CD14-positive monocyte (primary cell): Measurements from ENCODE around the gene SH3RF3. TPM values are rescaled to one million over a fixed set of nuclear protein-coding genes. Genes with fewer than 3 reads are reported as not detected.

Experiments used
- DNase-seq, 3 donors: peaks; one replicate each; pipeline ENCODE4 v3.0.0-alpha.2; 2011 to 2022
- H2AFZ ChIP-seq: 2 replicates; pipeline ENCODE4 v1.6.0; 2012; ENCODE audit warnings: mild to moderate bottlenecking, low read depth, low read length, inconsistent platforms; ENCODE audit not compliant: insufficient read depth, poor library complexity, severe bottlenecking
- H3K27ac ChIP-seq, 2 donors: 1 replicate in 1 of 2; 2 replicates in 1 of 2; pipeline ENCODE4 v1.5.1; 2012 to 2013; ENCODE audit warnings: low read length in 2 of 2, control low read depth in 1 of 2, inconsistent platforms in 1 of 2, low read depth in 1 of 2, mild to moderate bottlenecking in 1 of 2
- H3K27me3 ChIP-seq, 2 donors: one replicate each; pipeline versions ENCODE4 v1.6.0 to v1.6.1; 2011 to 2013; ENCODE audit warnings: low read length in 2 of 2; ENCODE audit not compliant: control insufficient read depth in 2 of 2, insufficient read depth in 2 of 2
- H3K36me3 ChIP-seq, 2 donors: replicated peaks in 1 of 2; 1 replicate in 1 of 2; 2 replicates in 1 of 2; pipeline versions ENCODE4 v1.5.1 to v1.6.1; 2012 to 2013; ENCODE audit warnings: low read length in 2 of 2, control low read depth in 1 of 2, inconsistent platforms in 1 of 2, mild to moderate bottlenecking in 1 of 2; ENCODE audit not compliant: insufficient read depth in 2 of 2, control insufficient read depth in 1 of 2
- H3K4me1 ChIP-seq, 2 donors: 1 replicate in 1 of 2; 2 replicates in 1 of 2; pipeline versions ENCODE4 v1.5.1 to v1.6.1; 2012 to 2013; ENCODE audit warnings: low read length in 2 of 2, control low read depth in 1 of 2, inconsistent platforms in 1 of 2, mild to moderate bottlenecking in 1 of 2, moderate library complexity in 1 of 2; ENCODE audit not compliant: insufficient read depth in 2 of 2, control insufficient read depth in 1 of 2
- H3K4me2 ChIP-seq: replicated peaks from 2 replicates; pipeline ENCODE3; 2012; ENCODE audit warnings: low read length, moderate library complexity, mild to moderate bottlenecking; ENCODE audit not compliant: poor library complexity, severe bottlenecking; ENCODE audit errors: extremely low read depth
- H3K4me3 ChIP-seq, 3 experiments: fragments of 200-600 bp in 1 of 3; sonication (generic) in 1 of 3; replicated peaks in 1 of 3; 1 replicate in 2 of 3; 2 replicates in 1 of 3; pipeline ENCODE4 v1.5.1; 2011 to 2013; ENCODE audit warnings: low read length in 3 of 3, mild to moderate bottlenecking in 3 of 3, control low read depth in 2 of 3, low read depth in 2 of 3, inconsistent platforms in 1 of 3, moderate library complexity in 1 of 3
- H3K79me2 ChIP-seq: 2 replicates; pipeline ENCODE4 v1.6.0; 2012; ENCODE audit warnings: mild to moderate bottlenecking, control low read depth, inconsistent platforms, low read length, moderate library complexity; ENCODE audit not compliant: insufficient read depth
- H3K9ac ChIP-seq: 2 replicates; pipeline ENCODE4 v1.6.0; 2017; ENCODE audit warnings: low read length, mild to moderate bottlenecking; ENCODE audit not compliant: insufficient read depth, poor library complexity, severe bottlenecking
- H3K9me3 ChIP-seq, 2 donors: replicated peaks in 1 of 2; 1 replicate in 1 of 2; 2 replicates in 1 of 2; pipeline versions ENCODE4 v1.5.1 to v1.6.1; 2012 to 2013; ENCODE audit warnings: low read length in 2 of 2, control low read depth in 1 of 2; ENCODE audit not compliant: control insufficient read depth in 1 of 2, insufficient read depth in 1 of 2
- H4K20me1 ChIP-seq: 2 replicates; pipeline ENCODE4 v1.6.0; 2012; ENCODE audit warnings: mild to moderate bottlenecking, low read length, control low read depth, moderate library complexity; ENCODE audit not compliant: insufficient read depth
- H3K27ac Mint-ChIP-seq, 7 donors: one replicate each; pipeline ENCODE4 v1.8.0; 2020; ENCODE audit warnings: mild to moderate bottlenecking in 7 of 7, mixed read lengths in 7 of 7, moderate library complexity in 6 of 7, inconsistent platforms in 2 of 7
- H3K27me3 Mint-ChIP-seq, 3 donors: one replicate each; pipeline ENCODE4 v1.8.0; 2021 to 2022; ENCODE audit warnings: low read depth in 3 of 3, mild to moderate bottlenecking in 3 of 3, mixed read lengths in 3 of 3, moderate library complexity in 3 of 3, inconsistent platforms in 1 of 3
- H3K36me3 Mint-ChIP-seq, 2 donors: one replicate each; pipeline ENCODE4 v1.8.0; 2020; ENCODE audit warnings: mixed read lengths in 2 of 2, inconsistent platforms in 1 of 2, mild to moderate bottlenecking in 1 of 2
- H3K4me1 Mint-ChIP-seq: one replicate; pipeline ENCODE4 v1.8.0; 2020; ENCODE audit warnings: mild to moderate bottlenecking, mixed read lengths
- H3K4me3 Mint-ChIP-seq, 2 donors: one replicate each; pipeline ENCODE4 v1.8.0; 2020; ENCODE audit warnings: mild to moderate bottlenecking in 2 of 2, mixed read lengths in 2 of 2, moderate library complexity in 1 of 2
- H3K9me3 Mint-ChIP-seq, 7 donors: one replicate each; pipeline ENCODE4 v1.8.0; 2020 to 2022; ENCODE audit warnings: mixed read lengths in 7 of 7, mild to moderate bottlenecking in 6 of 7, moderate library complexity in 6 of 7, inconsistent platforms in 2 of 7
- CTCF ChIP-seq: fragments of 200-600 bp; IDR thresholded peaks from one replicate; pipeline ENCODE4 v1.8.0; 2022; ENCODE audit warnings: antibody characterized with exemption, mild to moderate bottlenecking
- WGBS: methylation state at CpG from one replicate; pipeline ENCODE4 v1.1.5; 2013; ENCODE audit warnings: missing lambda C conversion rate; ENCODE audit not compliant: insufficient coverage; 5-methylcytosine and 5-hydroxymethylcytosine counted together
- intact Hi-C, 2 donors: fragments of 100-400 bp; cut with micrococcal nuclease; formaldehyde crosslinking; loops; one replicate each; pipeline versions ENCODE4 v1.15.0 to v1.15.1; 2023
- polyA plus RNA-seq, 3 donors: library from polyadenylated mRNA; depleted of rRNA in 1 of 3; unstranded in 2 of 3; stranded (reverse) in 1 of 3; fragments of 300-500 nt in 2 of 3; fragments of >200 nt in 1 of 3; fragmentation: Illumina TruSeq in 2 of 3; gene quantifications; 1 replicate in 2 of 3; 2 replicates in 1 of 3; pipeline ENCODE4 v1.2.3, GENCODE V29; 2012 to 2021

SH3RF3 gene
- polyA plus RNA-seq, 3 donors: 0.25 to 0.75 (median 0.34) TPM

DNA sequence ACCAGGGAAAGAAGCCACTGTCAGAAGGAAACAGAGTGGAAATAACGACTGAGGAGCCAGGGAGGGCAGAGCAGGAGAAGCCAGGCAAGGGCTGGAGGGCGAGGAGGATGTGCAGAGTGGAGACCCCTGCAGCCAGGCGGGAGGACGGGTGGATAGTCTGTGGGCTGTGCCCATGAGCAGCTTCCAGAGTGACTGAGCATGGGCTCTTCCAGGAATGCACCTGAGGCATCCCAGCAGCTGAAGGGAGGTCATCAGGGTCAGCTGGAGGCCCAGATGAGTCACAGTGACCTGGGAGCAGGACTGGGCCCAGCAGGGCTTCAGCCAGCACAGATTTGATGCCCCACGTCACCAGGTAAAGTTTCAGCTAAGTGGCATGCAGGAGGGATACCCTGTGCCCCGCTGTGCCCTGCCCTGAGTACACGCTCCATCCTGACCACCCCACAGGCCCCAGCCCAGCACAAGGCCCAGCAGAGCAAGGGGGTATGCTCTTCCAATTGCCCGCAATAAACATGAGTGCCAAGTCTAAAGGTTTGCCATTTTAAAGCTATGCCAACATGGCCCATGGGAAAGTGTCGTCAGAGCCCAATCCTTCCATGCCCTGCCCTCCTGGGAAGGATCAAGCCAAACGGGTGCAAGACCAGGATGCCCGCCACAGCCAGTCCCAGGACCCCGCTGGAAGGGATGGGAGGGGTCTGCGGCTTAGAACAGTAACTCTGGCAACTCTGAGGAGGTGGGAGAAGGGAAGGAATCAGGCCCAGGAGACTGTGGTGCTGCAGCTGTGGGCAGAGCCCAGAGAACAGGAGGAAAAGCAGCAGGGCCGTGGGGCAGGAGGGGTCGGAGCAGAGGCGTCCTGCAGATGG lies 399.1 kb downstream of the SH3RF3 start:
- no peaks in the 10 kb centered on the region for H3K9me3 Mint-ChIP-seq
- 86% methylated on average over 10 of the region's 16 CpGs for WGBS

More for the DNA sequence above, 399.1 kb downstream of the SH3RF3 start:
- no peaks in the 10 kb centered on the region for H3K4me1 ChIP-seq
- no peak overlapping the region for H3K9ac ChIP-seq
- no peak overlapping the region for H3K4me2 ChIP-seq
- Mint-ChIP-seq H3K36me3 (no peaks in the 10 kb centered on the region), H3K27me3 (peaks cover 0 to 9% (median 6%) of the 10 kb centered on the region in 3 donors), H3K4me1 (no peaks in the 10 kb centered on the region), H3K4me3 (no peak overlapping the region), H3K27ac (no peak overlapping the region)
- no peaks in the 10 kb centered on the region for H3K79me2 ChIP-seq
- H3K27me3 ChIP-seq: no peaks in the 10 kb centered on the region
- H3K36me3 ChIP-seq: no peaks in the 10 kb centered on the region
- H4K20me1 ChIP-seq: no peaks in the 10 kb centered on the region
- intact Hi-C loops: no loop called here
- H3K9me3 ChIP-seq: no peaks in the 10 kb centered on the region
- DNase-seq: no peak
- H3K4me3 ChIP-seq: no peak overlapping the region
- no peak for TF ChIP-seq CTCF
- no peak overlapping the region for H2AFZ ChIP-seq
- H3K27ac ChIP-seq: no peak overlapping the region
